T-helper 2 cell treated with Interferon-gamma antibody and Interleukin-4, amounts not matched to agents 100 ng/mL and 5 ng/mL, for 36 hours (primary cell): Measurements from ENCODE around the gene BEND2. TPM values are rescaled to one million over a fixed set of nuclear protein-coding genes. Genes with fewer than 3 reads are reported as not detected.
"Not testable (repeated sequence)": the region's sequence is repeated elsewhere in the genome, so short reads cannot be mapped to it uniquely, and the experiment has no call there.

Experiments
- intact Hi-C: fragments of 100-400 bp; cut with micrococcal nuclease; formaldehyde crosslinking; loops from one replicate; pipeline ENCODE4 v1.15.1; 2023
- total RNA-seq: library from RNA; stranded (reverse); gene quantifications from 2 replicates; pipeline ENCODE4 v1.2.3, GENCODE V29; 2022

BEND2 gene
- total RNA-seq = not detected in 2 replicates

DNA sequence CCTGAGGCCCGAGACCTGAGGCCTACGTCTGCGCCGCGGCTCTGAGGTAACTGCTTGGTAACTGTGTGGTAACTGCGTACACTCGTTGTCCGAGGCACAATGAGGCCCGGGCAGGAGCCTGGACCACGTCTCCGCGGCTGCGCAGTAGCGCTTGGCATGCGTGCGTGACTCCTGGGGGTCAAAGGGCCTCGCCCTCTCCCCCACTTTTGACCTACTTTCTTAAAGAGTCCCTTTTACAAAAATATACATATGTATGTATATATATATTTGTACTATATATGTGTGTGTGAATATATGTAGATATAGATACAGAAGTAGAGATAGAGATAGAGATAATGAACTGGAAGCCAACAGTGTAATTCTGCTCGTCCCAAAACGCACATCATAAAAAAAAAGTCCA lies at the start of gene BEND2:
TSS of gene BEND2 (minus strand) at position 101 of the 400 bp plus-strand sequence. CDS start 136 bp downstream, outside the sequence.
- intact Hi-C loops = no loop called here

DNA sequence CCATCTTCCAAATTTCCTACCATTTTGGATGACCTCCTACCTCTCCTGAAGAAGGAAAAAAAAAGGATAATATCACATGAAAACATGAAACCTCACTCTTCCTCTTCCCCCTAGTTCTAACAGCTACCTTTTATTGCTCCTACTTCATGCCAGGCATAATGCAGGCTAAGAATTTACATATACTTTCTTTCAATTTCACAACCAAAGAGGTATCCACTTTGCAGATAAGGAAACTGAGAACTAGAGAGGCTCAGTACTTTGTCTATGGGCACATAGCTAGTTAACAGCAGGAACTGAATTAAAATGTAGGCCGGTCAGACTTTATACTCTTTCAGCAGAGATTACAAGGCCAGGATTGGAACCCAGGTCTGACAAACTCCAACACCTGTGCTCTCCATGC lies 34.4 kb upstream of the BEND2 start:
- intact Hi-C loops = no loop called here

DNA sequence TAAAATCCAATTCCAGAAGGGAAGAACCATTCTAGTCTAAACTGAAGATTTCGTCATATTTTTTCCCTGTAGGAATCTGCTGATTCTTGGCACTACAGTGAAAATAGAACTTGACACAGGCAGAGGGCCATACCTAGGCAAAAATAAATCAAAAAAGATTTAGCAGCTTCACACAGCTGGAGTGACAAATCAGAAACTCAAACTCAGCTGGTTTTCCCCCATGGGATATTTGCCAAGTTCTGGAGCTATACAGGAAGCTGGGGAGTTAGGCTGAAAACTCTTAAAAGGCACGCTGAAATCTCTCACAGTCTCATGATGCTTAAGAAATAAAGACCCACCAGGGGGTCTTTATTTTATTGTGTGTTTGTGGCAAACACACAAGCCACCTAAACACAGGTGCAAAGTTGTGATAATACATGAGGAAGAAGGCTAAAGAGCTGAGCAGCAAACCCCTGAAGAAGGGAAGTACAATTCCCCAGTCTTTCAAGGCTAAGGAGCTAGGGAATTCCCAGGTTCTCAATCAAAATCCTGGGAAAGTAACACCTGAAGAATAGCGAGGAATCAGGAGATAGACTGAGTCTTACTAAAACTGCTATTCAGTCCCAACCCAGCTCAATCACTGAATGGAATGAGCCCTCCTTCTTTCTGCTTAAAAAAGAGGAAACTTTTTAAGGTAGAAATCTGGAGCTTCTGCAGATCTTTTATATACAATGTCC lies 32.1 kb upstream of the BEND2 start:
- intact Hi-C loops = no loop called here

DNA sequence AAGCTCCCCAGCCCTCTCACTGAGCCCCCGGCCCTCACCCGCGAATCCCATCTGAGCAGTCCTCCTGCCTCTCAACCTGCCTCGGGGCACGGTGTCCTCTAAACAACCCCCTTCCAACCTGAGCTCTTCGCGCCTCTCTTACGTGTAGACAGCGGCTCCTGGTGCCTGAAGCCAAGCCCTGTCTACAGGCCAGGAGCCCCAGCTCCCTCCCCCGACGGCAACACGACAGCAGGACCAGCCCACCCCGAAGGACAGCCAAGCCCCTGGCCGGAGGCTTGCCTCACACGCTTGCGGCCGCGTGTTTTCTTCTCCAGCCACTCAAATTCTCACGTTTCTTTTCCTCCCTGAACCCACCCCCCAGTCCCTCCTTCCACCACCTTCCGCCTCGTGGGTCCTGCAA lies 9.0 kb upstream of the BEND2 start:
- intact Hi-C loops = not testable (repeated sequence)

DNA sequence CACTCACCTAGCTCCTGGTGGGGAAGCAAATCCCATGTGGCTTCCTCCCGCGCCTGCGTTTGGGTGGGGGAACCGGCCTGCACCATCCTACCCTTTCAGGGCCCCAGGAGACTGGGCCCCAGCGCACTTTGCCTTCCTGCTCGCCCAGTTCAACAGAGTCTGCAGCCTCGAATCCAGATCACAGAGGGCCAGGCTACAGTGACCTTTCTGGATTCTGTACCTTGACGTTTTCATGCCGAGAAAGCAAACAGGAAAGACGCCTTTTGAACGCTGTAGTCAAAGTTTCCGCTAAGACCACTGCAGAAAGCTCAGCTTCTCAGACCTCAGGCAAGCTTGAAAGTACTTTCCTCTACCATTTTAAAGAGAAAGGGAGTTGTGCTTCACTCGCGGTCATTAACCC lies 7.4 kb upstream of the BEND2 start:
- intact Hi-C loops = no loop called here

DNA sequence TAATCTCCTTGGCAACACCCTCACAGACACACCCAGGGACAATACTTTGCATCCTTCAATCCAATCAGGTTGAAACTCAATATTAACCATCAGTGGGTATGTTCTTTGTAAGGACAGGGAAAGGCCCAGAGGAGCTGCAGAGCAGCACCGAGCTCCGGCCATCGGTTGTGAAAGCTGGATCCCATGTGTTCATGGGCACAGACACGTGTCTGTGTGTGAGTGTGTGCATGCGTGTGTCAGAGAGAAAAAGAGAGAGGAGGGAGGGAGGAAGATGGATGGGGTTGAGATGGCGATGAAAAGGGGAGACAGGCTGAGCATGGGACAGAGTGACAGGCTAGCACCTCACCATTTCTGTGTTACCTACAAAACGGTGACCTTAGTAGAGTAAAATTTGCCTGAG lies 6.8 kb upstream of the BEND2 start:
- intact Hi-C loops = no loop called here

DNA sequence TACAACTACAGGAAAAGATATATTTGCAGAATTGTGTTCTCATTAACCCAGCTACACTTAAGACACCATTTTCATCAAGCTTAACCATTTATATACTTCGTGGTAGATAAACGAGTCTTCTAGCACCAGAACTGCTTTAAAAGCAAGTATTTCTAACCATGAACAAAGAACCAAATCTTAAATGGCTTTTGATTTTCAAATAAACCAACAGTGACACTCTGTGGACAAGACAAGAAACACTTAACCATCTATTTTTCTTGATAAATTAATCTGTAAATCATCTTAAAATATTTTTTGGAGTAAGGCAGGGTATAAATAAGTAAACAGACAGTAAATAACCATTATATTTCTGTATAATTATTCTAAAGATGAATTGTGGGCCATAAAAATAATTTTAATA lies 10.2 kb downstream of the BEND2 start:
- intact Hi-C loops = no loop called here

DNA sequence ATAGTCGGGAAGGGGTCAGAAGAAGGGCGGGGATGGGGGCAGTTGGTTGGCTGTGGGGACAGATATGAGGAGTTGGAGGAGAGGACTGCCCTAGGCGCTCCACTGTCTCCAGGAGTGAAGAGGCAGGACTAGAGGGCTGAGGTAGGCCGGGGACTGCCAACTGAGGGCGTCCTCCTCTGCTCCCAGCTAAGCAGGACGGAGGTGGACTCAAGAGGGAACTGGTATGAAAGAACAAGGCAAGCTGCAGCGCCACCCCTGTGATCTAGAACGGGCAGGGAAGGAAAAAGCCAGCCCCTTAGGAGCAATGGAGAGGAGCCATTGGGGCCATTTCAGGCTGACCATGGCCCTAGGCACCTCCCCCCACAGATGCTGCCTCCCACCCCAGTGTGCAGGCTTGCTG lies 14.0 kb downstream of the BEND2 start:
- intact Hi-C loops = no loop called here

DNA sequence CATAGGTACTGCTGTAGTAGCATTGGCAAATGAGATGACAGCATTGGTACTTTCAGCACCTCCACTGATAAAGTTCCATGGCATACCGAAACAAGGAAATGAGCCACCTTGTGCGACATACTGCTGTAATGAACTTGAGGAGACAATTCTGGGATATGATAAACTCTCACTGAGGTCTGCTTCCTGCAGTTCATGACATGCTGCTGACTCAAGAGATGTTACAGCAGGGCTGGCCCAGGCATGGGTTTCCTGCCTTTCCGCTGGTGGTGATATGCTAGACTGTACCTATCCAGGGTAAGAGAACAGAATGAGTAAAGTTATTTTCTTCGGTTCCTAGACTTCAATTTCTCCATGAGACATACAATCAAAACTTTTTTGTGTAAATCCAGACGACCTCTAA lies 17.1 kb downstream of the BEND2 start:
- intact Hi-C loops = no loop called here

DNA sequence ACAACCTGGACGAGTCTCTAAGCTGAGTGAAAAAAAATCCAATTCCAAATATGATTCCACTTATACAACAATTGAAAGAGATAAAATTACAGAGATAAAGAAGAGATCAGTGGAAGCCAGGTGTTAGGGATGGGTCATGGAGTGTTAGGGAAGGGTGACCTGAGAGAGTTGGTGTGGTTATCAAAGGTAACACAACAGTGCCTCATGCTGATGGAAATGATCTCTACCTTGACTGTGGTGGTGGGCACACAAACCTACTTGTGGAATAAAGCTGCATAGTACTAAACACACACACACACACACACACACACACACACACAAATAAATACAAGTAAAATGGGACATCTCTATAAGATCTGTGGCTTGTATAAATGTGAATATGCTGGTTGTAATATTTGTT lies 26.0 kb downstream of the BEND2 start:
- intact Hi-C loops = no loop called here

DNA sequence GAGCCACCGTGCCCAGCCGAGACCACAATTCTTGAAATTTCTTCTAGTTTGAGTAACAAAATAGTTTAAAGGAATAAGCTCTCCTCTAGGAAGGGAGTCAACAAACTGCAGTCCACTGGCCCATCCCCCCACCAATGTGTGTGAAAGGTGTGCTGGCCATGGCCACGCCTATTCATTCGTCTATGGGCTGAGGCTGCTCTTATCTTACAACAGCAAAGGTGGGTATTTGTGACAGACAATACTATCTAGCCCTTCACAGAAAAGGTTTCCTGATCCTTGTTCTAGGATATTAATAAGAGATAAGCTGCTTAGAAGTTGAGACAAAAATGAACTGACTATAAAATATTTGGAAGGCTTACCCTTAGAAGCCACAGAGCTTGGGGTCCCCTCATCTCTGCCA lies 41.2 kb downstream of the BEND2 start:
- intact Hi-C loops = no loop called here

DNA sequence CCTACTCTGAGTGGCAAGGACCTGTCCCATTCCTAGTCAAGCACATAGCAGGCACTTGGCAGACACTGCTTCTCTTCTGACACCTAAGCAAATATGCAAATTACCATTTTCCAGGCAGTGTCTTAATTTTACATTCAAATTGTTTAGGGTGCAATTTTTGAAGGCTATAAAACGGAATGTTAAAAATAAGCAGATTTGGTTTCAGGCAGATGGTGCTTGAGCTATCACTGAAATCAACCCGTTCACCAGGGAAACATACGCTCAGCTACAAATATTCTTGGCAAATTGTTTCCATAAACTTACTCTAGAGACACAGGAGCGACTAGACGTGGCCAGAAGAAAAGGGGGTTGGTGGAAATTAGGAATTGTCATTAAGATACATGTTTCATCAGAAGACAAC lies 45.7 kb downstream of the BEND2 start:
- intact Hi-C loops = no loop called here

DNA sequence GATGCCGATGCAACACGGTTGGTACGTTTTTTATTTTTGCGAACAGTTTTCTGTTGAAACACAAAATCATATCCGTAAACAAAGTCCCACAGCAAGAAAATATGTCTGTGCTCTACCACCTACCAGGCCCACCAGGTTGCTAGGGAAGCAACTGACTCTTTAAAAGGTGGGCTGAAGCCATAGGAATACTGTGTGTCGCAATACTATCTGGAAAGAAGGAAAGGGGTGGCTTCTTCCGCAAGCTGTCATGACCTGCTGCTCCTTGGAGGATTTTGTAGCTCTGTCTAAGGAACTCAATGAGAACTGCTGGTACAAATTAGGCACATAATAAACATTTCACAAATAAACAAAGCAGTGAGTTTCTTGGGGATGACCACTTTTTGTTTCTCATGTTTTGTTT lies 46.5 kb downstream of the BEND2 start:
- intact Hi-C loops = no loop called here

DNA sequence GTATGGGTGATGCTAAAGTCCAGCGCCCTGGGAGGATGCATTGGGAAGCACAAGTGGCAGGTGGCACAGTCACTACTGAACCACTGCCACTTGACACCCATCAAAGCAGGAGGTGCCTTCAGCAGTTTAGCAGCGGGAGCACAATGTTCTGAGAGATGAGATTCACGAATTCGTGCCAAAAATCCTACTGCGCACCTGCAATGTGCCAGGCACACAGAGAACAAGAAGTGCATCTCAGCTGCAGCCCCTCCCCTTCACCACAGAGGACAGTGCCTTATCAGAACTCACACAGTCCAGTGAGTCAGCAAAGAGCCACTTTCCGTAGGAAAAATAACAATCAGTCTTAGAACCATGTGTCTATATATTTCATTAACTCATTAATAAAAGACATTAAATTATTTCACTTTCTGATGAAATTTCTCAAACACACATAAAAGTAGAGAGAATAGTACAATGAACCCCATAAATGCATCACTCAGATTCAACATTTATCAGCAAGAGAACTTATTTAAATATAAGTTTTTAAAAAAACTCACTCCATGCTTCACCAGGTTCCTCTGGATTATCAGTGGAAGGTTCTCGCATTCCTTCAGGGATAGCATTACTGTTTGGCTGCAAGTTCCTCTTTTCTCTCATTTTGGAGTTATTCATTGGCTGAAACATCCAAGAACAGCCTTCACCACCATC lies 47.0 kb downstream of the BEND2 start:
- intact Hi-C loops = no loop called here

DNA sequence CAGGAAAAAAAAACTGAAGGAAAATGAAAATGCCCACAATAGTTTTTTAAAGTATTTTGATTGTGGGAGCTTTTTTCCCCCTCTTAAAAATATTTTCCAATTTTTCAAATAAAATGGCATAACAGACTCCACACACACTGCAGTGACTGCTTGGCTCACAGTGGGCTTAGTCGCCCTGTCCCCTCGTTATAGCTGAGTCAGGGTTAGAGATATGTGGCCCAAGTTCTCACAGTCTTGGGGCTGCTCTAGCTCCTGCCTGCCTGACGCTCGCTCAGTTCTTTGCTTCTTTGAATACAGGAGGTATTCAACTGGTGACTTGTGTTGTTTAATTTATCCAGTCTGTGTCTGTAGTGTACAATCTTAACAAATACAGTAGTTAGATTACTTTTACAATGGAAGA lies 47.7 kb downstream of the BEND2 start:
- intact Hi-C loops = no loop called here

DNA sequence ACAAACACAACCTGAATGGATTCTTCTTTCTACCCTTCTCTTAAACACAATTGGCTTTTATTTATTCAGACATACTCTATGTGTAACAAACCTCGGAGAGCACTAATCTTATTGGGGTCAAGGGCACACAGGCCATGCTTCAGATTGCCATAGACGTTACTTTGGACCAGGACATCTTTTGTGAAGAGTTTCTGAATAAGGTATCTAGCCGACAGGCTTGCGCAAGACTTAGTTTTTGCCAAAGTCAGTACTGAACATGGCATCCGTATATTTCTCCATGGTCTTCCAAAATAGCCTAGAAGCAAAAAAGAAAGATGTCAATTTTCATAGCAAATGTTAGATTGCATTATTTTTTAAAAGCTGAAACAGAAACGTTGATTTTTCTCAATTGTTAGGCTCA lies 49.8 kb downstream of the BEND2 start:
- intact Hi-C loops = no loop called here

DNA sequence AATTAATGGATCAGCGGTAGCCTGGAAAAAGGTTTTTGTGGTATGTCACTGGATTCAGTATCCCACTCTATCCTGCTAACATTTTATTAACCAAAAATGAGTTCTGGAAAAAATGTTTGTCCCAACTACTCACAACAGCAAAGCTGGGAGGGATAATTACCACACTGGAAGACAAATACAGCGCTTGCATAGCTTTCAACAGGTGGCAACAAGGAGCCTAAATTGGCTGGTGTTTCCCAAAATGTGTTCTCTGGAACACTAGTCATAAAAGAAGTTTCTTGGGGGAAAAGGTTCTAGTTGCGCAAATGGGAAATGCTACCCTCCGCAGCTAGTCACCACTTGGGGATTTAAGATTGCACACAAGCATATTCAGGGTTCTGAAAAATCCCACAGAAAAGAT lies 54.6 kb downstream of the BEND2 start:
- intact Hi-C loops = no loop called here

DNA sequence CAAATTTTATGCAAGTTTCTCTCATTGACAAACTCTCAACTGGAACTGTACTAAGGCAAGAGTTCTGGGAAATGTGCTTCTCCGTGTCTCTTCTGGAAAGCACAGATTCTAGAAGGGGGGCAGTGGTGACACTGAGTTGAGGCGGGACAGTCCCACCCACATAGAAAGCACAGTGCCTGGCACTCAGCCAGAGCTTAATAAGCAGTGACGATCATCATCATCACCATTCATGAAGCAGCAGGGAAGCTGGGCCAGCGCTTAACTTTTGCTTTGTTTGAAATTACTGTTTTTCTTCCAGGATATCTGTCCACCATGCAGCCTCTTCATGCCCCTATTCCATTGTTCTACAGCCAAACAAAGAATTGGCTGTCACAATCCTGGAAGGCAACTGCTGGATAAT lies 60.3 kb downstream of the BEND2 start:
- intact Hi-C loops = no loop called here

DNA sequence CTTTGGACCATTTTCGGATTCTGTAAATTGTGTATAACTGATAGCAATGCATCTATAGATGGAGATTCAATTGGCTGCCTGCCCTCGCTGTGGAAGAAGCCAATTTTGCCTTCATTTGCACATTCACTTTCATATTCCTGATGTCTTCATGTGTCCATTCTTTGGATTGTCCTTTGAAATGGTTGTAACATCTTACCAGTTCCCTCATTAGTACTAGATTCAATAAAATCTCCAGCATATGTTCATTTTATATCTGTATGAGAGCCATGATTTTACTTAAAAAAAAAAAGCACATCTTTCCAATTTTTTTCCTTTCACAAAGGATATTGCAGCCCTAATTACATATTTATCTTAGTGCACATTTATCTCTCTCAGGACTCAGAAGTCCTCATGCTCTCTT lies 61.7 kb downstream of the BEND2 start:
- intact Hi-C loops = no loop called here

DNA sequence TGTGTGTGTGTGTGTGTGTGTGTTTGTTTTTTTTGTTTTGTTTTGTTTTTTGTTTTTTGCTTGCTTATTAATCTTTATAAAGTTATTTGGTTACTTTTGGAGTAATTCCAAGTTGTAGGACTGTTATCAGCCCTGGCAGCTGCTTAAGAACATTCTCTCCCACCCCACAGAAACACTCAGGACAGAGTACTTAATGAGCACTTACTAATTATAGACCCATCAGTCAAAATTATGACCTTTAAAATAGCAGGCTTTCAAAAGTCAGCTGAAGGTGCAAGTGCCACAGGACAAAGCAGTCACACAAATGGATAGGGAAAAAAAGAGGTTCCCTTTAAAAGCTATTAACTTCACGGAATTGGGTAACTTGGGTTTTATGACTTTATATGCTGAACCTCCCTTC lies 69.0 kb downstream of the BEND2 start:
- intact Hi-C loops = no loop called here

DNA sequence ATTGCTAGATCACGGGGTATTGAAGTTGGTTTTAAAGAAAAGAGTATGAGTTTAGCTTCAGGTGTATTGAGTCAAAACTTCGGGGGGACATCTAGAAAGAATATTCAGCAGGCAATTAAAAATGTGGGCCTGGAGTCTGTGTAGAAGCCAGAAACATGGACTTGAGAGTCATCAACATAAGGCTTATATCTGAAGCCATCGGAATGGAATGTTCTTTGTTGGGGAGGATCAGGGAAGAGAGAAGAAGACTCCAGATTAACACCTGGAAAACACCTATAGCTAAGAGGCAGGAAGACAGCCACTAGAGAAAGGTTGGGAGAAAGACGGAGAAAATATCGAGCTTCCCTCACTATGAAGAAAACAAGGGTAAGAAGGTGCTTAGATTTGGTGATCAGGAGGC lies 69.5 kb downstream of the BEND2 start:
- intact Hi-C loops = no loop called here

DNA sequence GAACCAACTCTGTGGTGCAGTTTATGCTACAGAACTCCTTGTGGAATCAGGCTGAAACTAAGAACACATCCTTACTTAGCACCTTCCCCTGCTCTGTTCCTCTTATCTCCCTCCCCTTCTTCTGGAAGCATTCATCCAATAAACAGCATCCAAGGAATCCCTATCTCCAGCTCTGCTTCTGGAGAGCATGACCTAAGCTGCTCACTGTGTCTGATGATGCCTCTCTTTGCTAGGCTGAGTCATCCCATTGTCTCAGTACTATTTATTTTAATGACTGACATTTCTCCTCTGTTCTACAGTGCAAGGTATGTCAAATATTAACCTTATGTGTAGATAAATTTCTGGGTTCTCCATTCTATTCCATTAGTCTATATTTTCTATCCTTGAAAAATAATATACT lies 71.2 kb downstream of the BEND2 start:
- intact Hi-C loops = no loop called here

DNA sequence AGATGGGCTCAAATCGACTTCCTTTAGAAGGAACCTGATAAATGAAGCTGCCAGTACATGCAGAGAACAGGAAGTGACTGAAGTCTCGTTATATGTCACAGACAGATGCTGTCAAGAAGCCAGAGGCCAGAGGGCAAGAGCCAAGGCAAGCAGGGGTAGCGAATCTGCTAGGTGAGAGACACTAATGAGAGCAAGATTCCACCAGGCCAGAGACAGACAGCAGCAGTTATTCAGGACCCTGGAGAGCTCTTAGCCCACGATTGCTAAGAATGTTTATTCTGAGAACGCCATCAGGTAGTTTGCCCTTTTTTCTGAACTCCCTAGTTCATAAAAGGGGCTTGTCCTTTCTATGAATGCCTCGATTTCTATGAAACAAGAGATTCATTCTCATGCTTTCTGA lies 73.7 kb downstream of the BEND2 start:
- intact Hi-C loops = no loop called here
